Panc1 (cell line): ENCODE data around the gene LACC1.

Experiments
- SIN3A ChIP-seq: IDR thresholded peaks from 2 replicates; pipeline ENCODE4 v1.6.1; 2012; ENCODE audit warnings: low read depth, mild to moderate bottlenecking, low read length, moderate library complexity, borderline replicate concordance; ENCODE audit not compliant: insufficient read depth
- TF ChIP-seq, protein P1 (sequence below): fragments of 450-650 bp; IDR thresholded peaks from 2 replicates; pipeline ENCODE4 v1.5.1; 2017; ENCODE audit warnings: mild to moderate bottlenecking

DNA sequence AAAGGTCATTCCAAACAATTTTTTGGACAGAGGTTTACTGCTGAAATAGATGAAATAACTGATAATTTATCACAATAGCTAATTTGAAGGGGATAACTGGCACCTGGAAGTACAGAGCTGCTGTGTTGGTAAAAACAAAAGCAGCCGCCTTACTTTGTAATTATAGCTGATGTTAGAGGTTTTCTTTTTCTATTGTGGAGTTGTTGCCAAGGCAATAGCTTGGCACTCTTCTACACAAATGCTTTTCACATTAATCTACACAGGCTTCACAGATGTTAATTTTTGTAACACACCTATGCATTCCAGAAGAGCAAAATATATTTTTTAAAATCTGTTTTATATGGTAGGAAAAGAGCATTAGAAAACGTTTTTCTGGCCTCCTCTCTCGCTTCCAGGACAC lies 56.9 kb downstream of the LACC1 start:
- TF ChIP-seq, protein P1, sequence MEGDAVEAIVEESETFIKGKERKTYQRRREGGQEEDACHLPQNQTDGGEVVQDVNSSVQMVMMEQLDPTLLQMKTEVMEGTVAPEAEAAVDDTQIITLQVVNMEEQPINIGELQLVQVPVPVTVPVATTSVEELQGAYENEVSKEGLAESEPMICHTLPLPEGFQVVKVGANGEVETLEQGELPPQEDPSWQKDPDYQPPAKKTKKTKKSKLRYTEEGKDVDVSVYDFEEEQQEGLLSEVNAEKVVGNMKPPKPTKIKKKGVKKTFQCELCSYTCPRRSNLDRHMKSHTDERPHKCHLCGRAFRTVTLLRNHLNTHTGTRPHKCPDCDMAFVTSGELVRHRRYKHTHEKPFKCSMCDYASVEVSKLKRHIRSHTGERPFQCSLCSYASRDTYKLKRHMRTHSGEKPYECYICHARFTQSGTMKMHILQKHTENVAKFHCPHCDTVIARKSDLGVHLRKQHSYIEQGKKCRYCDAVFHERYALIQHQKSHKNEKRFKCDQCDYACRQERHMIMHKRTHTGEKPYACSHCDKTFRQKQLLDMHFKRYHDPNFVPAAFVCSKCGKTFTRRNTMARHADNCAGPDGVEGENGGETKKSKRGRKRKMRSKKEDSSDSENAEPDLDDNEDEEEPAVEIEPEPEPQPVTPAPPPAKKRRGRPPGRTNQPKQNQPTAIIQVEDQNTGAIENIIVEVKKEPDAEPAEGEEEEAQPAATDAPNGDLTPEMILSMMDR: no peak
- TF ChIP-seq SIN3A: no peak
